Astrocyte of the hippocampus (primary cell): ENCODE measurements around the gene ATP8A2.

Experiments
- DNase-seq: peaks from one replicate; pipeline ENCODE4 v3.0.0; 2011; ENCODE audit warnings: low read depth, low spot score

The ATP8A2 gene

GRCh38 chr13:25958986-25959385 is 587.2 kb downstream of the ATP8A2 start:
- no peak for DNase-seq

- no peak for DNase-seq
These were observed 589.5 kb downstream of the ATP8A2 start for GRCh38 chr13:25961294-25961693.

GRCh38 chr13:25963674-25964073 is 591.9 kb downstream of the ATP8A2 start:
- DNase-seq: no peak

GRCh38 chr13:25965596-25965995 is 593.8 kb downstream of the ATP8A2 start:
- no peak for DNase-seq

GRCh38 chr13:25966086-25966485 is 594.3 kb downstream of the ATP8A2 start:
- DNase-seq: peak; percentile 59

- no peak for DNase-seq
These were observed 595.4 kb downstream of the ATP8A2 start for GRCh38 chr13:25967144-25967543.

GRCh38 chr13:25971047-25971446 is 599.3 kb downstream of the ATP8A2 start:
- no peak for DNase-seq

- peak; percentile 15 for DNase-seq
These were observed 599.8 kb downstream of the ATP8A2 start for GRCh38 chr13:25971459-25972145.

GRCh38 chr13:25973085-25973484 is 601.3 kb downstream of the ATP8A2 start:
- DNase-seq: no peak

- no peak for DNase-seq
These were observed 601.8 kb downstream of the ATP8A2 start for GRCh38 chr13:25973576-25973975.

GRCh38 chr13:25977216-25977615 is 605.4 kb downstream of the ATP8A2 start:
- peak; percentile 23 for DNase-seq

- DNase-seq: no peak
These were observed 605.9 kb downstream of the ATP8A2 start for GRCh38 chr13:25977671-25978070.

GRCh38 chr13:25978961-25979360 is 607.2 kb downstream of the ATP8A2 start:
- no peak for DNase-seq

GRCh38 chr13:25979371-25979770 is 607.6 kb downstream of the ATP8A2 start:
- no peak for DNase-seq

GRCh38 chr13:25980255-25980654 is 608.5 kb downstream of the ATP8A2 start:
- DNase-seq: peak; percentile 22

GRCh38 chr13:25981060-25981459 is 609.3 kb downstream of the ATP8A2 start:
- DNase-seq: no peak

- DNase-seq: no peak
These were observed 611.1 kb downstream of the ATP8A2 start for GRCh38 chr13:25982907-25983306.

GRCh38 chr13:25987987-25988386 is 616.2 kb downstream of the ATP8A2 start:
- no peak for DNase-seq

- DNase-seq: peak; percentile 47
These were observed 616.9 kb downstream of the ATP8A2 start for GRCh38 chr13:25988661-25989060.

- DNase-seq: peak; percentile 10
These were observed 619.0 kb downstream of the ATP8A2 start for GRCh38 chr13:25990801-25991200.

- DNase-seq: no peak
These were observed 620.3 kb downstream of the ATP8A2 start for GRCh38 chr13:25992076-25992475.

GRCh38 chr13:26007261-26008125 is 635.7 kb downstream of the ATP8A2 start:
- DNase-seq: no peak
